ENCODE results near the gene UNC80.

DNA sequence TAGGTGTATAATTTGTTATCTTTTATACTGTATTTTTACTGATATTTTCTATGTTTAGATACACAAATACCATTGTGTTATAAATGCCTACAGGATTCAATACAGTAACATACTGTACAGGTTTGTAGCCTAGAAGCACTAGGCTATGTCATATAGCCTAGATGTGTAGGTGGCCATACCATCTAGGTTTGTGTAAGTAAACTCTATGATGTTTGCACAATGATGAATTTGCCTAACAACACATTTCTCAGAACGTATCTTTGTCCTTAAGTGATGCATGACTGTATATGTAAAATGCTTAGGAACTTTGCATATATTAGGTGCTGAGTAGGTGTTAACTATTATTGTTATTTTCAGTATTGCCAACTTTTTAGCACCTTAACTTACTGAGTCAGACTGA, 17.3 kb downstream of the UNC80 start:
- TF ChIP-seq CTCF (IDR thresholded peaks at IDR 0.05) (no peak), POLR2A (IDR thresholded peaks at IDR 0.05) (no peak)

Data from Peyer's patch (tissue), 4 donors.